ENCODE data around the gene PYROXD2. TPM values are rescaled to one million over a fixed set of nuclear protein-coding genes. Genes with fewer than 3 reads are reported as not detected.
A peak's percentile ranks its signal among the peaks of the same experiment; 100 is the strongest.

PYROXD2 gene
- polyA plus RNA-seq, 1 experiment = 20.3 TPM

GRCh38 chr10:98364432-98365102 lies 50.4 kb downstream of the PYROXD2 start:
- Histone ChIP-seq H3K27me3 (ENCODE audit: control insufficient read depth, insufficient read depth, low read length) (no peaks in the 10 kb centered on the region), H3K27ac (ENCODE audit: low read depth, low read length) (no peak overlapping the region), H3K4me3 (ENCODE audit: low read depth, low read length) (no peak overlapping the region), H3K9me3 (ENCODE audit: control insufficient read depth, insufficient read depth, low read length) (no peaks in the 10 kb centered on the region)
- DNase-seq (ENCODE audit: low read depth, low spot score) = no peak
- ChIA-PET POLR2A (interaction anchor here (0.6 kb wide), 1 partner anchor 42 kb away, joined by 12 read pairs; no protein-coding TSS in a partner anchor), CTCF (no interaction called here)
- TF ChIP-seq CTCF (IDR thresholded peaks at IDR 0.05; ENCODE audit: low read depth, low read length) = no peak

GRCh38 chr10:98363220-98363619 lies 51.8 kb downstream of the PYROXD2 start:
- TF ChIP-seq CTCF (IDR thresholded peaks at IDR 0.05; ENCODE audit: low read depth, low read length) = no peak
- H3K27me3 ChIP-seq (ENCODE audit: control insufficient read depth, insufficient read depth, low read length) = no peaks in the 10 kb centered on the region
- ChIA-PET CTCF (interaction anchor here (1.4 kb wide), 1 partner anchor 54 kb away, joined by 4 read pairs; no protein-coding TSS in a partner anchor), POLR2A (interaction anchor here (0.6 to 0.7 kb wide), 2 partner anchors 11 to 51 kb away, joined by 3 to 4 read pairs; no protein-coding TSS in a partner anchor)
- H3K27ac ChIP-seq (ENCODE audit: low read depth, low read length) = no peak overlapping the region
- no peak for DNase-seq (ENCODE audit: low read depth, low spot score)
- no peaks in the 10 kb centered on the region for H3K9me3 ChIP-seq (ENCODE audit: control insufficient read depth, insufficient read depth, low read length)
- H3K4me3 ChIP-seq (ENCODE audit: low read depth, low read length) = no peak overlapping the region

GRCh38 chr10:98361131-98362025 lies 53.6 kb downstream of the PYROXD2 start:
- H3K27me3 ChIP-seq (ENCODE audit: control insufficient read depth, insufficient read depth, low read length) = no peaks in the 10 kb centered on the region
- CTCF ChIA-PET = interaction anchor here (1.4 to 1.6 kb wide), 2 partner anchors 21 to 51 kb away, joined by 6 to 10 read pairs; no protein-coding TSS in a partner anchor
- H3K9me3 ChIP-seq (ENCODE audit: control insufficient read depth, insufficient read depth, low read length) = no peaks in the 10 kb centered on the region
- DNase-seq (ENCODE audit: low read depth, low spot score) = peak; percentile 95
- peak overlapping the region; percentile 34 for H3K4me3 ChIP-seq (ENCODE audit: low read depth, low read length)
- peak overlapping the region; percentile 97 for H3K27ac ChIP-seq (ENCODE audit: low read depth, low read length)
- no peak for TF ChIP-seq CTCF (IDR thresholded peaks at IDR 0.05; ENCODE audit: low read depth, low read length)
- POLR2A ChIA-PET = interaction anchor here (0.6 to 1.6 kb wide), 6 partner anchors 10 to 227 kb away, joined by 3 to 9 read pairs (median 4); partner anchors contain the start of genes PYROXD2 and R3HCC1L

GRCh38 chr10:98357194-98357822 lies 57.7 kb downstream of the PYROXD2 start:
- no peak overlapping the region for H3K27ac ChIP-seq (ENCODE audit: low read depth, low read length)
- peak; percentile 61 for DNase-seq (ENCODE audit: low read depth, low spot score)
- ChIA-PET CTCF (interaction anchor here (0.7 to 3.2 kb wide), 3 partner anchors 41 to 115 kb away, joined by 3 to 12 read pairs (median 5); no protein-coding TSS in a partner anchor), POLR2A (interaction anchor here (1.7 kb wide), 1 partner anchor 8 kb away, joined by 8 read pairs; no protein-coding TSS in a partner anchor)
- no peak for TF ChIP-seq CTCF (IDR thresholded peaks at IDR 0.05; ENCODE audit: low read depth, low read length)
- H3K9me3 ChIP-seq (ENCODE audit: control insufficient read depth, insufficient read depth, low read length) = no peaks in the 10 kb centered on the region
- H3K27me3 ChIP-seq (ENCODE audit: control insufficient read depth, insufficient read depth, low read length) = no peaks in the 10 kb centered on the region
- no peak overlapping the region for H3K4me3 ChIP-seq (ENCODE audit: low read depth, low read length)
